HG03342 (cell line): Measurements from ENCODE around the gene FOXS1.

Source experiments
- ATAC-seq: cut with Tn5 transposase; IDR thresholded peaks from one replicate; pipeline ENCODE4 v1.9.1; 2021; ENCODE audit warnings: mild to moderate bottlenecking, moderate library complexity; ENCODE audit not compliant: unreplicated experiment

FOXS1 gene

DNA sequence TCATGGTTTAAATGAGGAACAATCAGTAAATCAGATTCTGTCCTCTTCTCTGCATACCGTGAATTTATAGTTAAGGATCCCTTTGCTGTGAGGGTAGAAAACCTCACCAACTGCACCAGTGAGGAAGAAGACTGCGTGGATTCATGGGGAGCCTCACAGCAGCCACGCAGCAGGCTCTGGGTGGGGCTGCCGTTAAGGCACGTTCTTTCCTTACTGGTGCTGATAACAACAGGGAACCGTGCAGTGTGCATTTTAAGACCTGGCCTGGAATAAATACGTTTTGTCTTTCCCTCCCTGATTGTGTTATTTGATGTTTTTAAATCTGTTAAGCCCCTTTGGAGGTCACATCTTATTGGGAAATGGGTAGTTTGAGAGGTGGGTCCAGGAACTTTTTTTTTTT is 43.9 kb downstream of the FOXS1 start:
- no peak for ATAC-seq

- no peak for ATAC-seq
Observed at GRCh38 chr20:31797364-31797763, 48.0 kb downstream of the FOXS1 start.
